Measurements from ENCODE around the gene HPX. TPM values are rescaled to one million over a fixed set of nuclear protein-coding genes. Genes with fewer than 3 reads are reported as not detected.

HPX gene
- total and polyA plus RNA-seq, 2 of the 13 experiments (the other 11 are each of a cell fraction or from before 2014, with no cell fraction given) = 9.2 to 57.4 TPM

GRCh38 chr11:6481012-6481923 is 40.5 kb upstream of the HPX start, which contains the start of the genes ARFIP2 and TIMM10B (continued):
- TF ChIP-seq ZNF616 (CRISPR knock-in tag; IDR thresholded peaks at IDR 0.05; ENCODE audit: low read depth) (no peak), TBX2 (CRISPR knock-in tag; IDR thresholded peaks at IDR 0.05; ENCODE audit: borderline replicate concordance) (peak; percentile 75), HNF1B (CRISPR knock-in tag; IDR thresholded peaks at IDR 0.05) (peak; percentile 97), ZNF784 (CRISPR knock-in tag; IDR thresholded peaks at IDR 0.05; ENCODE audit: borderline replicate concordance) (peak; percentile 83; the same call in 1 of the 2 replicates), TEAD2 (CRISPR knock-in tag; IDR thresholded peaks at IDR 0.05) (0 out of 2 replicates have a peak, but pooled peaks have one; percentile 7), ZNF331 (CRISPR knock-in tag; IDR thresholded peaks at IDR 0.05) (peak; percentile 47; the same call in 1 of the 2 replicates), PHF20 (CRISPR knock-in tag; IDR thresholded peaks at IDR 0.05) (peak; percentile 92), CEBPG (CRISPR knock-in tag; IDR thresholded peaks at IDR 0.05) (no peak), KLF13 (CRISPR knock-in tag; IDR thresholded peaks at IDR 0.05) (0 out of 2 replicates have a peak, but pooled peaks have one; percentile 34), ARNT (IDR thresholded peaks at IDR 0.05) (no peak), MIXL1 (CRISPR knock-in tag; IDR thresholded peaks at IDR 0.05) (peak; percentile 39; the same call in 1 of the 2 replicates), FOXP1 (IDR thresholded peaks at IDR 0.05) (no peak), FOXP1 (CRISPR knock-in tag; IDR thresholded peaks at IDR 0.05) (no peak), USF2 (IDR thresholded peaks at IDR 0.05; ENCODE audit: low read depth, low read length) (no peak), USF2 (CRISPR knock-in tag; IDR thresholded peaks at IDR 0.05; ENCODE audit: borderline replicate concordance) (no peak), ZKSCAN8 (CRISPR knock-in tag; IDR thresholded peaks at IDR 0.05; ENCODE audit: borderline replicate concordance) (no peak), SIX4 (CRISPR knock-in tag; IDR thresholded peaks at IDR 0.05) (peak; percentile 78), TAF1 (CRISPR knock-in tag; IDR thresholded peaks at IDR 0.05) (peak; percentile 89), RELA (CRISPR knock-in tag; IDR thresholded peaks at IDR 0.05) (no peak), SUZ12 (IDR thresholded peaks at IDR 0.05; ENCODE audit: low read depth, low read length) (no peak), REL (CRISPR knock-in tag; conservative IDR thresholded peaks at IDR 0.05) (no peak; the same call in 1 of the 2 replicates), IKZF1 (IDR thresholded peaks at IDR 0.05) (no peak), ZSCAN25 (CRISPR knock-in tag; IDR thresholded peaks at IDR 0.05) (peak; percentile 29; the same call in 1 of the 2 replicates), ZNF737 (CRISPR knock-in tag; IDR thresholded peaks at IDR 0.05; ENCODE audit: borderline replicate concordance) (no peak), ZNF557 (CRISPR knock-in tag; IDR thresholded peaks at IDR 0.05) (no peak)
- TF ChIP-seq, protein P1, sequence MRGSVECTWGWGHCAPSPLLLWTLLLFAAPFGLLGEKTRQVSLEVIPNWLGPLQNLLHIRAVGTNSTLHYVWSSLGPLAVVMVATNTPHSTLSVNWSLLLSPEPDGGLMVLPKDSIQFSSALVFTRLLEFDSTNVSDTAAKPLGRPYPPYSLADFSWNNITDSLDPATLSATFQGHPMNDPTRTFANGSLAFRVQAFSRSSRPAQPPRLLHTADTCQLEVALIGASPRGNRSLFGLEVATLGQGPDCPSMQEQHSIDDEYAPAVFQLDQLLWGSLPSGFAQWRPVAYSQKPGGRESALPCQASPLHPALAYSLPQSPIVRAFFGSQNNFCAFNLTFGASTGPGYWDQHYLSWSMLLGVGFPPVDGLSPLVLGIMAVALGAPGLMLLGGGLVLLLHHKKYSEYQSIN (CRISPR knock-in tag; IDR thresholded peaks at IDR 0.05; ENCODE audit: borderline replicate concordance) = no peak

All from HepG2 (cell line).